GM12875 (cell line): ENCODE data around the gene ELMO1.

ENCODE experiments used
- H3K4me3 ChIP-seq: one replicate; pipeline ENCODE4 v1.5.1; 2011; ENCODE audit warnings: low read depth, low read length, control low read depth
- TF ChIP-seq, protein P1 (sequence below): IDR thresholded peaks from 2 replicates; pipeline ENCODE4 v1.5.1; 2011; ENCODE audit warnings: low read depth, mild to moderate bottlenecking, control low read depth, inconsistent platforms, low read length, moderate library complexity, borderline replicate concordance; ENCODE audit not compliant: insufficient read depth

Gene ELMO1

DNA sequence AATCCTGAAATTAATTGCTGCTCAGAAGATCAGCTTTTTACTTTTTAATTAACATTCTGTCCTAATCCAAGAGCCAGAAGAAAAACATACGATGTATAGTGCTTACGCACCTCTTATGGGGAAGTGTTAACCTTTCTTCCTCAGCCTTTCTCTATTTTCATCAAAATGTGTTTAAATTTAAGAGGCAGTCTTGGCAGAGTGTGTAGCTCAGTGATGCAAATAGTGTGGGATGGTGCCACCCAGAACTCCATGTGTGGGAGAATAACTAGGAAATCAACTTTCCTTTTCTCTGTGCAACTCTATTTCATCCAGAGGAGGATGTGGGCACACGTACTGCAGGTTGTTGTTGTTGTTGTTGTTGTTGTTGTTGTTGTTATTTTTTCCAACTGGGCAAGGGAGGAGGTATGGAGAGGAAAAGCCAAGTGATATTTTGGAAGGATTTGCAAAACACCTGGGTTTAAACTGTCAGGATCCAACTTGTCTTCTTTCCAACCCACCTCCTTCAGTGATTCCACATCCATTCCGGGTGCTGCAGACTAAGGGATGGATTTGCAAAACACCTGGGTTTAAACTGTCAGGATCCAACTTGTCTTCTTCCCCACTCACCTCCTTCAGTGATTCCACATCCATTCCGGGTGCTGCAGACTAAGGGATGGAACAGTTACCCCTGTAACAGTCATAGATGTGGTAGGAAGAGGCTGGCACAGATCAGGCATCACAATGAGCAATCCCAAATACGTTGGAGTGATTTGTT lies 19.8 kb downstream of the ELMO1 start:
- H3K4me3 ChIP-seq: no peak overlapping the region
- TF ChIP-seq, protein P1, sequence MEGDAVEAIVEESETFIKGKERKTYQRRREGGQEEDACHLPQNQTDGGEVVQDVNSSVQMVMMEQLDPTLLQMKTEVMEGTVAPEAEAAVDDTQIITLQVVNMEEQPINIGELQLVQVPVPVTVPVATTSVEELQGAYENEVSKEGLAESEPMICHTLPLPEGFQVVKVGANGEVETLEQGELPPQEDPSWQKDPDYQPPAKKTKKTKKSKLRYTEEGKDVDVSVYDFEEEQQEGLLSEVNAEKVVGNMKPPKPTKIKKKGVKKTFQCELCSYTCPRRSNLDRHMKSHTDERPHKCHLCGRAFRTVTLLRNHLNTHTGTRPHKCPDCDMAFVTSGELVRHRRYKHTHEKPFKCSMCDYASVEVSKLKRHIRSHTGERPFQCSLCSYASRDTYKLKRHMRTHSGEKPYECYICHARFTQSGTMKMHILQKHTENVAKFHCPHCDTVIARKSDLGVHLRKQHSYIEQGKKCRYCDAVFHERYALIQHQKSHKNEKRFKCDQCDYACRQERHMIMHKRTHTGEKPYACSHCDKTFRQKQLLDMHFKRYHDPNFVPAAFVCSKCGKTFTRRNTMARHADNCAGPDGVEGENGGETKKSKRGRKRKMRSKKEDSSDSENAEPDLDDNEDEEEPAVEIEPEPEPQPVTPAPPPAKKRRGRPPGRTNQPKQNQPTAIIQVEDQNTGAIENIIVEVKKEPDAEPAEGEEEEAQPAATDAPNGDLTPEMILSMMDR: no peak

DNA sequence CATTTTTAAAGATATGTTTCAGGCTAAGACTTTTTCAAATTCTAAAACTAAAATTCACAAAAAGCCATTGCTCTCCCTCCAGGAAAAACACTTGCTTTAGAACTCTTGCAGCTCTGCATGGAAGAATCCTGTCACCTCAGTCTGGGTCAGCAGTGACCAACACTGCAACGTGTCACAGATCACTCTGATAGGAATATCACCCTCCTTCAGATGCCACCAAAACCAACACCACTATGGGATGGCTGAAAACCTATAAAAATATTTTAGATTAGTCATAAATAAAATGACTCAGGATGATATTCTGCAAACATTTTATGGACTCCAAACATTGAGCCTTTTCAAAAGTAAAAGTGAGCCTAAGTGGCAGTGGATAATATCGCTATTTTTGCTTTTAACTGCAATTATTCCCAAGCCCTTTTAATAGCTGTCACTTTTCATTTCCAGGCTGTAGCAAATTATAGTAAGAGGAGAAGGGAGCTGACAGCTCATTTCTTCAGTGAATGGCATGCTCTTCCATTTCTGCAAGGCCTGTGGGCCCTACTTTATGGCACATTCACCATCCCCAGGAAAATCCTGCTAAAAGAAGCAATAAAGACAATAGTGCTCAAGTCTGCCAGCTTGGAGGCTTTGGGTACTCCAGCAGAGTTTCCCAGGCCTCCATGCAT lies 21.3 kb downstream of the ELMO1 start:
- TF ChIP-seq, protein P1: no peak
- H3K4me3 ChIP-seq: no peak overlapping the region

DNA sequence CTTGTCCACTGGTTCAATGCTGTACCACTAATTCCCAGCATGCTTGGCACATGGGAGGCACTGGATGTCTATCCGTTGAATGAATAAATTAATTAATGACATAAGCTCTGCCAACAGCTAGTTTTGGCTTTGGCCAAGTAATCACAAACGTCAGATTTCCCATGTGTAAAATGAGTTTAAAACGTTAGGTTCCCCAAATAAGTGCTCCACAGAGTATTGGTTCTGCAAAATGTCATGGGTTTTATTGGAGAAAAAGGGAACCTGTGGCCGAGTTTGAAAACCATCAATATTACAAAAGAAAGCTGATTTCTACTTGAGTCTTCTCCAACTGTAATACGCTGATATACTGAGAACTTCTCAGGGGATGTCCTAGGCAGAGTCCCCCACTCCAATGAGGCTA lies 23.2 kb downstream of the ELMO1 start:
- TF ChIP-seq, protein P1: no peak
- no peak overlapping the region for H3K4me3 ChIP-seq

DNA sequence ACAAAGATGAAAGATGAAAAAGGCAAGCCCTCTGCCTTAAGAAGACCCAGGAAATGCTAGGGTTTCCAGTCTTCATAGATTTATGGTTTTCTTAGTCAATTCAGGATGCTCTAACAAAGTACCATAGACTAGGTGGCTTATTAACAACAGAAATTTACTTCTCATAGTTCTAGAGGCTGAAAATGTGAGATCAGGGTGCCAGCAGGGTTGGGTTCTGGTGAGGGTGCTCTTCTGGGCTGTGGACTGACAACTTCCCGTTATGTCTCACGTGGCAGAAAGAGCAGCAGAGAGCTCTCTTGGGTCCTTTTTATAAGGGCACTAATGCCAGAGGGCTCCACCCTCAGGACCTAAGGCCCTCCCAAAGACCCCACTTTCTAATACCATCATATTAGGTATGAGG lies 23.7 kb downstream of the ELMO1 start:
- H3K4me3 ChIP-seq: no peak overlapping the region
- TF ChIP-seq, protein P1: no peak

DNA sequence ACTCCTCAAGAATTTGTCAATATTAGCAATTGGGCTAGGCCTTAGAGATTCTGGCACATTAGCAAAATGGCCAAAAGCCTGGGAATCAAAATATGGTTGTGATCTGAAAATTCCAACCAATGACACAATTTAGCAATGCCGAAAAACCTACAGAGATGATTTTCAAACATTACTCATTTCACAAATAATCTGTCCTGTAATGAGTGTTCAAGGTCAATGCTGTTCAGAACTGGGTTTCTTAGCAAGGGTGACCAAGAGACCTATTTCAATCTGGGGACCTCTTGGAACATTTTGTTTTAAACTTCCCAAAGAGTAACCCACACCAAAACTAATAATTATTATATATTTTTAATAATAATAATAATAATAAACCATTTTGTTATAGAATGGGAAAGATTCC lies 24.1 kb downstream of the ELMO1 start:
- TF ChIP-seq, protein P1: no peak
- no peak overlapping the region for H3K4me3 ChIP-seq

DNA sequence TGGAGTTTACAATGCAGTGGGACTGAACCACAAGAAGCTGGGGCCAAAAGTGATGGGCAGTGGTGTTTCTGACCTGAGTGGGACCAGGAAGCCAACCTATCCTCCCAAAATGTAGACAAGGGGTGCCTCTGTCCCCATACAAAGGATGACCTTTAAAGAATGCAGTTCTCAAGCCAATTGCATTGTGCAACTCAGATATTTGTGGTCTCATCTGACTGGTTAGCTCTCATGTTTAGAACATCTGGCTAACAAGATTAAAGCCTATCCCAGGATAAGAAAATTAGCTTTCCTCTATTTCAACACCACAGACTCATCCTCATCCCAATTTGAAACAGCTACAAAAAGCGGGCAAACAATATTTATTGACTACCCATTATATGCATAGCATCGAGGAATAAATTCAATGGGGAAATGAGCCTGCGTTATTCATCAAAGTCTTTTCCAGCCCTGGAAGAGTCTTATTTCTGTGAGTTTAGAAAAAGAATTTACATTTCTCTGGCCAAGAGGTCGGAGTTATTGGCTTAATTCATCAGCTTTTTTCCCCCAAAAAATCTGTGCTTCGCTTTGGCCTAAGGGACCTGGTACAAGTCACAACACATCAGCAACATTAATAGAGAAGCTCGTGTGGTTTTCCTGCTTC lies 26.7 kb downstream of the ELMO1 start:
- TF ChIP-seq, protein P1: no peak
- H3K4me3 ChIP-seq: no peak overlapping the region
